GM23338 (cell line): ENCODE data around the gene RRBP1. TPM values are rescaled to one million over a fixed set of nuclear protein-coding genes. Genes with fewer than 3 reads are reported as not detected.
"Not testable (repeated sequence)": the region's sequence is repeated elsewhere in the genome, so short reads cannot be mapped to it uniquely, and the experiment has no call there.

Source experiments
- ATAC-seq: fragments of 200-7000 bp; cut with Tn5 transposase; 3 replicates; pipeline ENCODE4 v1.9.1; 2020
- DNase-seq: peaks from one replicate; pipeline ENCODE4 v3.0.0-alpha.2; 2015; ENCODE audit warnings: low spot score
- H2AFZ ChIP-seq: fragments of 200-600 bp; sonication (generic); 2 replicates; pipeline ENCODE4 v1.8.0; 2016; ENCODE audit warnings: antibody characterized with exemption, mild to moderate bottlenecking, moderate library complexity
- H3F3A ChIP-seq: fragments of 200-600 bp; sonication (generic); replicated peaks from 2 replicates; pipeline ENCODE4 v1.8.0; 2017; ENCODE audit warnings: antibody characterized with exemption, mixed run types, low read depth
- H3K27ac ChIP-seq: fragments of 200-600 bp; sonication (generic); 2 replicates; pipeline ENCODE4 v1.6.1; 2016; ENCODE audit warnings: low read depth
- H3K27me3 ChIP-seq: fragments of 200-600 bp; sonication (generic); 2 replicates; pipeline ENCODE4 v1.8.0; 2016; ENCODE audit warnings: mild to moderate bottlenecking, mixed run types, moderate library complexity; ENCODE audit not compliant: insufficient read depth
- H3K36me3 ChIP-seq: fragments of 200-600 bp; sonication (generic); 2 replicates; pipeline ENCODE4 v1.8.0; 2016; ENCODE audit warnings: mild to moderate bottlenecking; ENCODE audit not compliant: insufficient read depth
- H3K4me1 ChIP-seq: fragments of 200-600 bp; sonication (generic); 2 replicates; pipeline ENCODE4 v1.8.0; 2016; ENCODE audit warnings: mild to moderate bottlenecking, moderate library complexity; ENCODE audit not compliant: insufficient read depth
- H3K4me2 ChIP-seq: fragments of 200-600 bp; sonication (generic); 2 replicates; pipeline ENCODE4 v1.7.1; 2017; ENCODE audit warnings: mixed run types
- H3K4me3 ChIP-seq: fragments of 200-600 bp; sonication (generic); 2 replicates; pipeline ENCODE4 v1.6.1; 2016; ENCODE audit warnings: mixed run types
- H3K79me2 ChIP-seq: fragments of 200-600 bp; sonication (generic); replicated peaks from 2 replicates; pipeline ENCODE4 v1.8.0; 2017; ENCODE audit warnings: mild to moderate bottlenecking; ENCODE audit not compliant: insufficient read depth
- H3K9me2 ChIP-seq: fragments of 200-600 bp; sonication (generic); 2 replicates; pipeline ENCODE4 v1.8.0; 2017; ENCODE audit not compliant: insufficient read depth
- H4K20me1 ChIP-seq: fragments of 200-600 bp; sonication (generic); replicated peaks from 2 replicates; pipeline ENCODE4 v1.8.0; 2017; ENCODE audit warnings: mild to moderate bottlenecking; ENCODE audit not compliant: insufficient read depth
- H3K27ac Mint-ChIP-seq: 2 replicates; pipeline ENCODE4 v1.8.0; 2020; ENCODE audit warnings: inconsistent platforms, mild to moderate bottlenecking, moderate library complexity, mixed read lengths
- H3K27me3 Mint-ChIP-seq: 3 replicates; pipeline ENCODE4 v1.8.0; 2022; ENCODE audit warnings: low read depth, mild to moderate bottlenecking, moderate library complexity, mixed read lengths, inconsistent platforms; ENCODE audit not compliant: insufficient read depth, poor library complexity
- H3K36me3 Mint-ChIP-seq: 3 replicates; pipeline ENCODE4 v1.8.0; 2021; ENCODE audit warnings: low read depth, mild to moderate bottlenecking, inconsistent platforms, moderate library complexity, mixed read lengths
- H3K4me1 Mint-ChIP-seq: 3 replicates; pipeline ENCODE4 v1.8.0; 2020; ENCODE audit warnings: mild to moderate bottlenecking, inconsistent platforms, mixed read lengths
- H3K4me3 Mint-ChIP-seq: 3 replicates; pipeline ENCODE4 v1.8.0; 2021; ENCODE audit warnings: moderate library complexity, mild to moderate bottlenecking, inconsistent platforms, mixed read lengths
- H3K9me3 Mint-ChIP-seq: 3 replicates; pipeline ENCODE4 v1.8.0; 2020; ENCODE audit warnings: moderate library complexity, mild to moderate bottlenecking, inconsistent platforms, mixed read lengths
- EZH2 ChIP-seq: fragments of 200-600 bp; sonication (generic); IDR thresholded peaks from one replicate; pipeline ENCODE4 v1.8.0; 2017; ENCODE audit warnings: antibody characterized with exemption, mild to moderate bottlenecking, low read depth; ENCODE audit not compliant: unreplicated experiment
- EZH2phosphoT487 ChIP-seq: fragments of 200-600 bp; sonication (generic); IDR thresholded peaks from one replicate; pipeline ENCODE4 v1.8.1; 2018; ENCODE audit warnings: antibody characterized with exemption; ENCODE audit not compliant: unreplicated experiment
- JUNB ChIP-seq: IDR thresholded peaks from one replicate; pipeline ENCODE4 v1.6.1; 2016; ENCODE audit warnings: antibody characterized with exemption; ENCODE audit not compliant: unreplicated experiment
- NANOG ChIP-seq: IDR thresholded peaks from 2 replicates; pipeline ENCODE4 v1.6.1; 2016; ENCODE audit warnings: antibody characterized with exemption, borderline replicate concordance
- REST ChIP-seq: IDR thresholded peaks from one replicate; pipeline ENCODE4 v1.6.1; 2018; ENCODE audit warnings: antibody characterized with exemption; ENCODE audit not compliant: unreplicated experiment
- STAT1 ChIP-seq: IDR thresholded peaks from one replicate; pipeline ENCODE4 v1.6.1; 2016; ENCODE audit warnings: antibody characterized with exemption; ENCODE audit not compliant: unreplicated experiment
- ZNF114 ChIP-seq: fragments of 250-450 bp; sonication (Bioruptor Pico); IDR thresholded peaks from 2 replicates; pipeline ENCODE4 v1.5.0; 2020; ENCODE audit warnings: mild to moderate bottlenecking, moderate library complexity
- polyA plus RNA-seq: library from polyadenylated mRNA; unstranded; fragments of >200 nt; fragmentation: Nextera tagmentation; extraction: Ambion mirVana; gene quantifications from 2 replicates; pipeline ENCODE4 v1.2.1, GENCODE V29; 2016
- total RNA-seq: library from RNA; depleted of rRNA; stranded (reverse); fragments of >200 nt; shearing (Covaris generic); gene quantifications from 2 replicates; pipeline ENCODE4 v1.2.3, GENCODE V29; 2014
- TF ChIP-seq, protein P1 (sequence below): fragments of 250-450 bp; sonication (Bioruptor Pico); IDR thresholded peaks from 2 replicates; pipeline ENCODE4 v1.5.0; 2020; ENCODE audit warnings: mild to moderate bottlenecking, moderate library complexity

Gene RRBP1
- total and polyA plus RNA-seq, 2 experiments from 2014 or later: 105 to 113 TPM

DNA sequence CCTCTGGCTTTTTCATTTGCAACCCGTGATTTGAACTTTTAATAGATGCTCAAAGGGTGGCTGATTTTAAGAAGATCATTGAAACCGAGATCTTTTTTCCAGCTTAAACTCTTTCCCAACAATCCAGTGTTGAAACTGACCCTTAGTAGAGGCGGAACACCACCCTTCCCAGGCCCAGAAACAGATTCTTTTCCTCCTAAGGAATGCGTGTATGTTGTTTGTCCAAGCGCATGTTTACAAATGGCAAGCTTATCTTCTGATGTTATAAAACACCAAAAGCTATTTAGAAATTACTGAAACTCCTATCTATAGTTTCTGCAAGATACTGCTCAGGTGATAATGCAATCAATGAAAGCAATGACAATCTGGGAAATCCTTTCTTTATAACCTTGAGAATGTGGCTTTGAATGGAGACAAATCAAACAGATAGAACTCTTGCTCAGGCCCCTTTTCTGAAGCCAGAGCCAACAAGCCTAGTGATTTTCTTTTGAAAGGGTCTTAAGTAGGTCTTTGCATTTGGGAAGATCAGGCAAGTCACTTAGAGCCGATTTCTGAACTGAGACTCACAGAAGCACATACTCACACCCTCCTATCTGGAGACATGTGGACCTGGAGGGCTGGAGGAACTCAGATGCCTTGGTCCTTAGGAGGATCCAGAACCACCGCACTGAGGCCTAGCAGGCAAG, 26.8 kb upstream of the RRBP1 start:
- Histone ChIP-seq H4K20me1 (no peaks in the 10 kb centered on the region), H3F3A (no peaks in the 10 kb centered on the region), H3K4me2 (no peak overlapping the region), H3K4me1 (peaks cover 9% of the 10 kb centered on the region; the same call in 1 of the 2 replicates), H3K36me3 (no peaks in the 10 kb centered on the region), H3K27me3 (no peaks in the 10 kb centered on the region), H3K4me3 (no peak overlapping the region), H3K79me2 (no peaks in the 10 kb centered on the region), H2AFZ (no peak overlapping the region), H3K9me2 (no peaks in the 10 kb centered on the region), H3K27ac (no peak overlapping the region)
- H3K4me1 Mint-ChIP-seq: peaks cover 14% of the 10 kb centered on the region
- ATAC-seq (no peak), DNase-seq (no peak)
- no peaks in the 10 kb centered on the region for H3K36me3 Mint-ChIP-seq
- H3K27me3 Mint-ChIP-seq: peaks cover 6% of the 10 kb centered on the region
- no peak overlapping the region for H3K4me3 Mint-ChIP-seq
- H3K9me3 Mint-ChIP-seq: no peaks in the 10 kb centered on the region
- no peak overlapping the region for H3K27ac Mint-ChIP-seq
- no peak for TF ChIP-seq ZNF114
- no peak for TF ChIP-seq EZH2phosphoT487
- TF ChIP-seq EZH2: no peak
- TF ChIP-seq STAT1: no peak
- TF ChIP-seq NANOG: no peak
- no peak for TF ChIP-seq JUNB

DNA sequence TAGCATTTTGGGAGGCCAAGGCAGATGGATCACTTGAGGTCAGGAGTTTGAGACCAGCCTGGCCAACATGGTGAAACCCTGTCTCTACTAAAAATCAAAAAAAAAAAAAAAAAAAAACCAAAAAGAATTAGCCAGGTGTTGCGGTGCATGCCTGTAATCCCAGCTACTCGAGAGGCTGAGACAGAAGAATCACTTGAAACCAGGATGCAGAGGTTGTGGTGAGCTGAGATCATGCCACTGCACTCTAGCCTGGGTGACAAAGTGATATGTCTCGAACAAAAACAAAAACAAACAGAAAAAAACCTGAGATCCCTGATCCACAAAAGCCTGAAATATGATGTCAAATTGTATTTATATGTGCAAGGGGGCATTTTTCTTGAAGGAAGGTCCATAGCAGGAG, 25.9 kb upstream of the RRBP1 start:
- not testable (repeated sequence) for H3K9me3 Mint-ChIP-seq, H3K27ac Mint-ChIP-seq, DNase-seq, H3K27me3 Mint-ChIP-seq, ATAC-seq, H4K20me1 ChIP-seq, H3K4me2 ChIP-seq, H3K9me2 ChIP-seq, H3K36me3 Mint-ChIP-seq, H3K4me3 ChIP-seq, H3K79me2 ChIP-seq, H3K27ac ChIP-seq, H3K4me3 Mint-ChIP-seq, H3K36me3 ChIP-seq, H3K4me1 ChIP-seq, H3F3A ChIP-seq, H2AFZ ChIP-seq, H3K27me3 ChIP-seq
- H3K4me1 Mint-ChIP-seq: peaks cover 14% of the 10 kb centered on the region

GRCh38 chr20:17706632-17707031, 24.6 kb upstream of the RRBP1 start:
- H3K27me3 ChIP-seq: no peaks in the 10 kb centered on the region
- H4K20me1 ChIP-seq: no peaks in the 10 kb centered on the region
- no peak overlapping the region for H3K4me2 ChIP-seq
- no peaks in the 10 kb centered on the region for H3K9me2 ChIP-seq
- H3K27ac Mint-ChIP-seq: no peak overlapping the region
- H3K27ac ChIP-seq: no peak overlapping the region
- H3K27me3 Mint-ChIP-seq: no peaks in the 10 kb centered on the region
- no peak overlapping the region for H3K4me3 Mint-ChIP-seq
- no peak for ATAC-seq
- H3K79me2 ChIP-seq: no peaks in the 10 kb centered on the region
- H3K9me3 Mint-ChIP-seq: no peaks in the 10 kb centered on the region
- peaks cover 14% of the 10 kb centered on the region for H3K4me1 Mint-ChIP-seq
- no peaks in the 10 kb centered on the region for H3F3A ChIP-seq
- DNase-seq: no peak
- no peak overlapping the region for H3K4me3 ChIP-seq
- H3K36me3 ChIP-seq: no peaks in the 10 kb centered on the region
- H3K36me3 Mint-ChIP-seq: no peaks in the 10 kb centered on the region
- H2AFZ ChIP-seq: no peak overlapping the region
- H3K4me1 ChIP-seq: peaks cover 9% of the 10 kb centered on the region; the same call in 1 of the 2 replicates
- TF ChIP-seq JUNB: no peak
- TF ChIP-seq REST: no peak
- TF ChIP-seq, protein P1, sequence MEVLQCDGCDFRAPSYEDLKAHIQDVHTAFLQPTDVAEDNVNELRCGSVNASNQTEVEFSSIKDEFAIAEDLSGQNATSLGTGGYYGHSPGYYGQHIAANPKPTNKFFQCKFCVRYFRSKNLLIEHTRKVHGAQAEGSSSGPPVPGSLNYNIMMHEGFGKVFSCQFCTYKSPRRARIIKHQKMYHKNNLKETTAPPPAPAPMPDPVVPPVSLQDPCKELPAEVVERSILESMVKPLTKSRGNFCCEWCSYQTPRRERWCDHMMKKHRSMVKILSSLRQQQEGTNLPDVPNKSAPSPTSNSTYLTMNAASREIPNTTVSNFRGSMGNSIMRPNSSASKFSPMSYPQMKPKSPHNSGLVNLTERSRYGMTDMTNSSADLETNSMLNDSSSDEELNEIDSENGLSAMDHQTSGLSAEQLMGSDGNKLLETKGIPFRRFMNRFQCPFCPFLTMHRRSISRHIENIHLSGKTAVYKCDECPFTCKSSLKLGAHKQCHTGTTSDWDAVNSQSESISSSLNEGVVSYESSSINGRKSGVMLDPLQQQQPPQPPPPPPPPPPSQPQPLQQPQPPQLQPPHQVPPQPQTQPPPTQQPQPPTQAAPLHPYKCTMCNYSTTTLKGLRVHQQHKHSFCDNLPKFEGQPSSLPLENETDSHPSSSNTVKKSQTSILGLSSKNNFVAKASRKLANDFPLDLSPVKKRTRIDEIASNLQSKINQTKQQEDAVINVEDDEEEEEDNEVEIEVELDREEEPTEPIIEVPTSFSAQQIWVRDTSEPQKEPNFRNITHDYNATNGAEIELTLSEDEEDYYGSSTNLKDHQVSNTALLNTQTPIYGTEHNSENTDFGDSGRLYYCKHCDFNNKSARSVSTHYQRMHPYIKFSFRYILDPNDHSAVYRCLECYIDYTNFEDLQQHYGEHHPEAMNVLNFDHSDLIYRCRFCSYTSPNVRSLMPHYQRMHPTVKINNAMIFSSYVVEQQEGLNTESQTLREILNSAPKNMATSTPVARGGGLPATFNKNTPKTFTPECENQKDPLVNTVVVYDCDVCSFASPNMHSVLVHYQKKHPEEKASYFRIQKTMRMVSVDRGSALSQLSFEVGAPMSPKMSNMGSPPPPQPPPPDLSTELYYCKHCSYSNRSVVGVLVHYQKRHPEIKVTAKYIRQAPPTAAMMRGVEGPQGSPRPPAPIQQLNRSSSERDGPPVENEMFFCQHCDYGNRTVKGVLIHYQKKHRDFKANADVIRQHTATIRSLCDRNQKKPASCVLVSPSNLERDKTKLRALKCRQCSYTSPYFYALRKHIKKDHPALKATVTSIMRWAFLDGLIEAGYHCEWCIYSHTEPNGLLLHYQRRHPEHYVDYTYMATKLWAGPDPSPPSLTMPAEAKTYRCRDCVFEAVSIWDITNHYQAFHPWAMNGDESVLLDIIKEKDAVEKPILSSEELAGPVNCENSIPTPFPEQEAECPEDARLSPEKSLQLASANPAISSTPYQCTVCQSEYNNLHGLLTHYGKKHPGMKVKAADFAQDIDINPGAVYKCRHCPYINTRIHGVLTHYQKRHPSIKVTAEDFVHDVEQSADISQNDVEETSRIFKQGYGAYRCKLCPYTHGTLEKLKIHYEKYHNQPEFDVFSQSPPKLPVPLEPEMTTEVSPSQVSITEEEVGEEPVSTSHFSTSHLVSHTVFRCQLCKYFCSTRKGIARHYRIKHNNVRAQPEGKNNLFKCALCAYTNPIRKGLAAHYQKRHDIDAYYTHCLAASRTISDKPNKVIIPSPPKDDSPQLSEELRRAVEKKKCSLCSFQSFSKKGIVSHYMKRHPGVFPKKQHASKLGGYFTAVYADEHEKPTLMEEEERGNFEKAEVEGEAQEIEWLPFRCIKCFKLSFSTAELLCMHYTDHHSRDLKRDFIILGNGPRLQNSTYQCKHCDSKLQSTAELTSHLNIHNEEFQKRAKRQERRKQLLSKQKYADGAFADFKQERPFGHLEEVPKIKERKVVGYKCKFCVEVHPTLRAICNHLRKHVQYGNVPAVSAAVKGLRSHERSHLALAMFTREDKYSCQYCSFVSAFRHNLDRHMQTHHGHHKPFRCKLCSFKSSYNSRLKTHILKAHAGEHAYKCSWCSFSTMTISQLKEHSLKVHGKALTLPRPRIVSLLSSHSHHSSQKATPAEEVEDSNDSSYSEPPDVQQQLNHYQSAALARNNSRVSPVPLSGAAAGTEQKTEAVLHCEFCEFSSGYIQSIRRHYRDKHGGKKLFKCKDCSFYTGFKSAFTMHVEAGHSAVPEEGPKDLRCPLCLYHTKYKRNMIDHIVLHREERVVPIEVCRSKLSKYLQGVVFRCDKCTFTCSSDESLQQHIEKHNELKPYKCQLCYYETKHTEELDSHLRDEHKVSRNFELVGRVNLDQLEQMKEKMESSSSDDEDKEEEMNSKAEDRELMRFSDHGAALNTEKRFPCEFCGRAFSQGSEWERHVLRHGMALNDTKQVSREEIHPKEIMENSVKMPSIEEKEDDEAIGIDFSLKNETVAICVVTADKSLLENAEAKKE (CRISPR knock-in tag): no peak
